SK-N-SH treated with all-trans-retinoic acid at 6 μM for 48 hours (cell line): Measurements from ENCODE around the gene RSL1D1.

Experiments
- ARNTL ChIP-seq: fragments of 450-650 bp; formaldehyde crosslinking; IDR thresholded peaks from 2 replicates; pipeline ENCODE4 v1.5.0; 2020; ENCODE audit warnings: low read depth, mild to moderate bottlenecking, moderate library complexity, borderline replicate concordance
- CSDC2 ChIP-seq: fragments of 250-450 bp; sonication (Bioruptor Pico); IDR thresholded peaks from 2 replicates; pipeline ENCODE4 v1.5.0; 2020; ENCODE audit warnings: mild to moderate bottlenecking, moderate library complexity
- ESRRG ChIP-seq: fragments of 250-450 bp; sonication (Bioruptor Pico); IDR thresholded peaks from 2 replicates; pipeline ENCODE4 v1.6.1; 2021; ENCODE audit warnings: mild to moderate bottlenecking
- GLIS3 ChIP-seq: fragments of 250-450 bp; sonication (Bioruptor Pico); IDR thresholded peaks from 2 replicates; pipeline ENCODE4 v1.5.0; 2020; ENCODE audit warnings: mild to moderate bottlenecking, moderate library complexity
- PPARA ChIP-seq: fragments of 250-450 bp; sonication (Bioruptor Pico); IDR thresholded peaks from 2 replicates; pipeline ENCODE4 v1.5.0; 2020; ENCODE audit warnings: mild to moderate bottlenecking, borderline replicate concordance
- SNAI2 ChIP-seq: fragments of 250-450 bp; sonication (Bioruptor Pico); IDR thresholded peaks from 2 replicates; pipeline ENCODE4 v1.5.0; 2020; ENCODE audit warnings: mild to moderate bottlenecking, moderate library complexity
- ZFP30 ChIP-seq: fragments of 450-650 bp; formaldehyde crosslinking; IDR thresholded peaks from 2 replicates; pipeline ENCODE4 v1.5.0; 2022; ENCODE audit warnings: mild to moderate bottlenecking, moderate library complexity
- ZNF8 ChIP-seq: fragments of 450-650 bp; formaldehyde crosslinking; IDR thresholded peaks from 2 replicates; pipeline ENCODE4 v1.5.0; 2020; ENCODE audit warnings: mild to moderate bottlenecking, moderate library complexity

GRCh38 chr16:11816123-11816522, 35.2 kb downstream of the RSL1D1 start:
- TF ChIP-seq ZFP30 (CRISPR knock-in tag) (no peak), ARNTL (CRISPR knock-in tag) (no peak), PPARA (no peak), ZNF8 (no peak), SNAI2 (CRISPR knock-in tag) (no peak), ESRRG (CRISPR knock-in tag) (no peak), CSDC2 (no peak), GLIS3 (no peak)
